HepG2 (cell line): ENCODE results near the gene TOMM20. TPM values are rescaled to one million over a fixed set of nuclear protein-coding genes. Genes with fewer than 3 reads are reported as not detected.

Experiments used
- ARID4A ChIP-seq: sonication (generic); formaldehyde crosslinking; IDR thresholded peaks from 2 replicates; pipeline ENCODE4 v1.5.0; 2020; ENCODE audit warnings: mild to moderate bottlenecking, missing genetic modification reagents, borderline replicate concordance
- ARID5B ChIP-seq: IDR thresholded peaks from 2 replicates; pipeline ENCODE4 v1.4.0; 2020; ENCODE audit warnings: mild to moderate bottlenecking, missing genetic modification reagents
- FOXK1 ChIP-seq: sonication (generic); formaldehyde crosslinking; IDR thresholded peaks from 2 replicates; pipeline ENCODE4 v1.4.0; 2020; ENCODE audit warnings: low read depth, missing genetic modification reagents, borderline replicate concordance
- GABPB1 ChIP-seq: IDR thresholded peaks from 2 replicates; pipeline ENCODE4 v1.6.1; 2016; ENCODE audit warnings: mild to moderate bottlenecking, missing genetic modification reagents, moderate library complexity, missing compliant biosample characterization
- MAFF ChIP-seq: IDR thresholded peaks from 2 replicates; pipeline ENCODE4 v1.6.1; 2011; ENCODE audit warnings: low read depth, low read length, improper control_type of control experiment
- MXD4 ChIP-seq: IDR thresholded peaks from 2 replicates; pipeline ENCODE4 v1.6.1; 2016; ENCODE audit warnings: mild to moderate bottlenecking, missing biosample characterization, missing genetic modification reagents
- NR1H2 ChIP-seq: sonication (generic); formaldehyde crosslinking; IDR thresholded peaks from 2 replicates; pipeline ENCODE4 v1.8.1; 2022; ENCODE audit warnings: low read depth, missing genetic modification reagents, borderline replicate concordance
- PHF8 ChIP-seq: sonication (generic); formaldehyde crosslinking; IDR thresholded peaks from 2 replicates; pipeline ENCODE4 v1.5.0; 2020; ENCODE audit warnings: missing genetic modification reagents
- RXRB ChIP-seq: IDR thresholded peaks from 2 replicates; pipeline ENCODE4 v1.6.1; 2016; ENCODE audit warnings: borderline replicate concordance, missing genetic modification reagents, missing compliant biosample characterization
- SAP130 ChIP-seq: IDR thresholded peaks from 2 replicates; pipeline ENCODE4 v1.6.1; 2016; ENCODE audit warnings: low read depth
- STAT5B ChIP-seq: sonication (generic); formaldehyde crosslinking; IDR thresholded peaks from 2 replicates; pipeline ENCODE4 v1.4.0; 2020; ENCODE audit warnings: missing genetic modification reagents
- polyA plus RNA-seq, 8 experiments: library from polyadenylated mRNA; depleted of rRNA in 3 of 8; stranded (reverse) in 7 of 8; unstranded in 1 of 8; fragments of >200 nt; fragmentation: Illumina TruSeq in 4 of 8; extraction: Trizol in 4 of 8; gene quantifications; 2 replicates each; pipeline versions ENCODE4 v1.2.1 to v1.2.3, GENCODE V29; 2011 to 2016; ENCODE audit warnings: low read depth in 4 of 8, missing spikeins in 1 of 8, mixed read lengths in 1 of 8; ENCODE audit not compliant: insufficient read depth in 1 of 8
- total RNA-seq, 5 experiments: library from RNA; depleted of rRNA; stranded (reverse); fragments of >200 nt; fragmentation: Illumina TruSeq; extraction: Trizol; gene quantifications; 2 replicates each; pipeline ENCODE4 v1.2.3, GENCODE V29; 2016; ENCODE audit warnings: low read depth in 1 of 5
- TF ChIP-seq, protein P1 (sequence below): sonication (generic); formaldehyde crosslinking; IDR thresholded peaks from 2 replicates; pipeline ENCODE4 v1.4.0; 2020; ENCODE audit warnings: missing genetic modification reagents
- TF ChIP-seq, protein P2 (sequence below): sonication (generic); formaldehyde crosslinking; IDR thresholded peaks from 2 replicates; pipeline ENCODE4 v1.5.0; 2020; ENCODE audit warnings: missing genetic modification reagents, mild to moderate bottlenecking, borderline replicate concordance
- TF ChIP-seq, protein P3 (sequence below): IDR thresholded peaks from 2 replicates; pipeline ENCODE4 v1.6.1; 2016; ENCODE audit warnings: mild to moderate bottlenecking

TOMM20 gene
- total and polyA plus RNA-seq, 2 of the 13 experiments (the other 11 are each of a cell fraction or from before 2014, with no cell fraction given): 153 to 376 TPM

- TF ChIP-seq, protein P1, sequence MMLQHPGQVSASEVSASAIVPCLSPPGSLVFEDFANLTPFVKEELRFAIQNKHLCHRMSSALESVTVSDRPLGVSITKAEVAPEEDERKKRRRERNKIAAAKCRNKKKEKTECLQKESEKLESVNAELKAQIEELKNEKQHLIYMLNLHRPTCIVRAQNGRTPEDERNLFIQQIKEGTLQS (CRISPR knock-in tag): 0 out of 2 replicates have a peak, but pooled peaks have one; percentile 18
- TF ChIP-seq, protein P2, sequence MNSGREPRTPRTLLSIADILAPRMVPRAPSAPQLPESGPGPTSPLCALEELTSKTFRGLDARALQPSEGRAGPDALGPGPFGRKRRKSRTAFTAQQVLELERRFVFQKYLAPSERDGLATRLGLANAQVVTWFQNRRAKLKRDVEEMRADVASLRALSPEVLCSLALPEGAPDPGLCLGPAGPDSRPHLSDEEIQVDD: no peak
- TF ChIP-seq RXRB (CRISPR knock-in tag): 0 out of 2 replicates have a peak, but pooled peaks have one; percentile 32
- no peak for TF ChIP-seq STAT5B (CRISPR knock-in tag)
- 0 out of 2 replicates have a peak, but pooled peaks have one; percentile 22 for TF ChIP-seq GABPB1
- TF ChIP-seq ARID4A (CRISPR knock-in tag): no peak
- TF ChIP-seq MXD4 (CRISPR knock-in tag): no peak
- TF ChIP-seq, protein P3, sequence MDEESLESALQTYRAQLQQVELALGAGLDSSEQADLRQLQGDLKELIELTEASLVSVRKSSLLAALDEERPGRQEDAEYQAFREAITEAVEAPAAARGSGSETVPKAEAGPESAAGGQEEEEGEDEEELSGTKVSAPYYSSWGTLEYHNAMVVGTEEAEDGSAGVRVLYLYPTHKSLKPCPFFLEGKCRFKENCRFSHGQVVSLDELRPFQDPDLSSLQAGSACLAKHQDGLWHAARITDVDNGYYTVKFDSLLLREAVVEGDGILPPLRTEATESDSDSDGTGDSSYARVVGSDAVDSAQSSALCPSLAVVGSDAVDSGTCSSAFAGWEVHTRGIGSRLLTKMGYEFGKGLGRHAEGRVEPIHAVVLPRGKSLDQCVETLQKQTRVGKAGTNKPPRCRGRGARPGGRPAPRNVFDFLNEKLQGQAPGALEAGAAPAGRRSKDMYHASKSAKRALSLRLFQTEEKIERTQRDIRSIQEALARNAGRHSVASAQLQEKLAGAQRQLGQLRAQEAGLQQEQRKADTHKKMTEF (CRISPR knock-in tag): peak; percentile 38; the same call in 1 of the 2 replicates
- peak; percentile 65 for TF ChIP-seq SAP130 (CRISPR knock-in tag)
- TF ChIP-seq FOXK1 (CRISPR knock-in tag): 0 out of 2 replicates have a peak, but pooled peaks have one; percentile 32
- peak; percentile 71 for TF ChIP-seq ARID5B
- no peak for TF ChIP-seq PHF8
- TF ChIP-seq NR1H2 (CRISPR knock-in tag): no peak
- peak; percentile 63 for TF ChIP-seq MAFF
These were observed 49.0 kb downstream of the TOMM20 start (continued) for GRCh38 chr1:235079443-235080296.
